Measurements from ENCODE around the gene ZNF641.

Gene ZNF641

DNA sequence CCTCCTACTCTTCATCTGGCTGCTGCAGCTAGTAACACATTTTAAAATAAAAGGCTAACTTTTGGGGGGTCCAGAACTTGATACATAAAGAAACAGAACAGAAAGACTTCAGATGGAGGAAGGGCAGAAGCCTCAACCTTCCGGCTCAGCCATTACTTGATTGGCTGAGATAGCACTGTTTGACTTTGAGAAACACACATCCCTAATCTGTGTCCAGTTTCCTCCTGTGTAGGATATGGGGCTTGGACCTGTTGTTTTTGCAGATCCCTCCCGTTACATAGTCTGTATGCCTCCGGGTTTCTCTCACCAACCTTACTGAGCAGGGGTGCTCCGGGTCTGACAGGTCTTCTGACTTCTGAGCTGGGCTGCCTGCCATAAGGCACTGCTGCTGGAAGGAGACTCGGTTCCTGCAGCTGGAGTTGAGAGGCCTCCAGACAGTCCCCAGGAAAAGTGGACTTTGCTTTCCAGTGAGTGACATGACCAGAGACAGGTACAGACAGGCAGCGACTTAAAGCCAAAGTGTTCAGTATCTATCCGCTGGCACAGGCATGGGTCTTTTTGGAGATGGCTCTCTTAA lies 8.3 kb upstream of the ZNF641 start:
- no peak for DNase-seq
- Histone ChIP-seq H3K4me3 (ENCODE audit: low read depth, low read length) (no peak overlapping the region), H3K27ac (no peak overlapping the region), H3K27me3 (ENCODE audit: insufficient read depth, low read depth, severe bottlenecking) (no peaks in the 10 kb centered on the region), H3K9me3 (ENCODE audit: severe bottlenecking) (no peaks in the 10 kb centered on the region), H3K36me3 (no peaks in the 10 kb centered on the region)
- TF ChIP-seq, protein P1, sequence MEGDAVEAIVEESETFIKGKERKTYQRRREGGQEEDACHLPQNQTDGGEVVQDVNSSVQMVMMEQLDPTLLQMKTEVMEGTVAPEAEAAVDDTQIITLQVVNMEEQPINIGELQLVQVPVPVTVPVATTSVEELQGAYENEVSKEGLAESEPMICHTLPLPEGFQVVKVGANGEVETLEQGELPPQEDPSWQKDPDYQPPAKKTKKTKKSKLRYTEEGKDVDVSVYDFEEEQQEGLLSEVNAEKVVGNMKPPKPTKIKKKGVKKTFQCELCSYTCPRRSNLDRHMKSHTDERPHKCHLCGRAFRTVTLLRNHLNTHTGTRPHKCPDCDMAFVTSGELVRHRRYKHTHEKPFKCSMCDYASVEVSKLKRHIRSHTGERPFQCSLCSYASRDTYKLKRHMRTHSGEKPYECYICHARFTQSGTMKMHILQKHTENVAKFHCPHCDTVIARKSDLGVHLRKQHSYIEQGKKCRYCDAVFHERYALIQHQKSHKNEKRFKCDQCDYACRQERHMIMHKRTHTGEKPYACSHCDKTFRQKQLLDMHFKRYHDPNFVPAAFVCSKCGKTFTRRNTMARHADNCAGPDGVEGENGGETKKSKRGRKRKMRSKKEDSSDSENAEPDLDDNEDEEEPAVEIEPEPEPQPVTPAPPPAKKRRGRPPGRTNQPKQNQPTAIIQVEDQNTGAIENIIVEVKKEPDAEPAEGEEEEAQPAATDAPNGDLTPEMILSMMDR (IDR thresholded peaks at IDR 0.05; ENCODE audit: low read depth, low read length), result no peak

DNA sequence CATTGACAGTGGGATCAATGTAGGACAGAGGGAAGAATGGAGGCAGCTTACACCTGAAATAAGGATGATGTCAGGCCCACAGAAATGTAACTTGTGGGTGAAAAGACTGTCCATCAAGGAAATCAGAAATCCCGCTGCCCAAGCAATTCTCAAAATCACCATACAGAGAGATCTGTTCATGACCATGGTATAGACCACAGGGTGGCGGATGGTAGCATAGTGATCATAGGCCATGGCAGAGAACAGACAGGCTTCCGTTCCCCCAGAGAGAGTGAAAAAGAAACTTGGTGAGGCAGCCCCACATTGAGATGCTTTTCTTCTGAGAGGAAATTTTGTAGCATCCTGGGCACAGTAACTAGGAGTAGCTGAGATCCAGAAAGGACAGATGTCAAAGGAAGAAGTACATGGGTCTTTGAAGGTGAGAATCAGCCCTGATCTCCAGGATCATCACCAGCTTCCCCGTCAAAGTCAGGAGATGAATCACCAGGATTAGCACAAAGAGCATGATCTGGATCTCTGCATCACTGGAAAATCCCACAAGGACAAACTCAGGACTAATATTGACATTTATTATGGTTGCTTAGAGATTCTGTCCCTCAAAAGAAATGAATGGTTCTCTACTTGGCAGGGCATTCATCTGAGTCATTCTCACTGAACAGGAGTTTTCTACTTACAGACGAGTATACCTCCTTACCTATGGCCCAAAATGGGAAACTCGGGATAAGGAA lies 5.5 kb upstream of the ZNF641 start:
- peak; percentile 34 for DNase-seq
- TF ChIP-seq, protein P1 (IDR thresholded peaks at IDR 0.05; ENCODE audit: low read depth, low read length), result no peak

DNA sequence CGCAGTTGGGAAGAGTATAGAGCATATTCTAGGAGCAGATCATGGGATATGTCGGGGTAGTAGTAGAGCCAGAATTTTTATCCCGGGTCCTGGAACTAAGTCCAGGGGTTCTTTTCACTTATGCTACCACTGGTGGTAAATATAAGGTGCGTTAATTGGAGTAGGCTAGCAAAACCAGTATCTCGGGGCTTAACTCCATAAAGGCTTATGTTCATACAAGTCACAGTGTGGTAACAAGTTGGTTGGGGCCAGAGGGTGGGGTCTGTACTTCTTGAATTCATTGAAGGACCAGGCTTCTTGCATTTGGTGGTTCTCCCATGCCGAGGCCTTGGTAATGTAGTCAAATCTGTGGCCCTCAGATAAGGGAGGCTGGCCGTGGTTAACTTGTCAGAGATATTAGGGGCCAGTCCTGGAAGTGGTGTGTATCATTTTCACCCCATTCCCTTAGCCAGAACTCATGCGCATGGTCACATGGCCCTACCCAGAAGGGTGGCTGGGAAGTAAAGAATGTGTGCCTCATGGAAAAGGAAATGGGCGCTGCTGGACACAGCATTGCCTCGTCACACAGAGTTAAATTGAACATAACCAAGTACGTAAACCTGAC lies 1.5 kb upstream of the ZNF641 start:
- Histone ChIP-seq H3K4me3 (ENCODE audit: low read depth, low read length) (no peak overlapping the region), H3K9me3 (ENCODE audit: severe bottlenecking) (no peaks in the 10 kb centered on the region), H3K27ac (no peak overlapping the region), H3K36me3 (no peaks in the 10 kb centered on the region; the same call in 1 of the 2 replicates), H3K27me3 (ENCODE audit: insufficient read depth, low read depth, severe bottlenecking) (no peaks in the 10 kb centered on the region)
- TF ChIP-seq, protein P1 (IDR thresholded peaks at IDR 0.05; ENCODE audit: low read depth, low read length), result no peak
- no peak for DNase-seq

More for the DNA sequence above, 5.5 kb upstream of the ZNF641 start:
- no peaks in the 10 kb centered on the region for H3K36me3 ChIP-seq
- H3K4me3 ChIP-seq (ENCODE audit: low read depth, low read length), result no peak overlapping the region
- no peaks in the 10 kb centered on the region for H3K9me3 ChIP-seq (ENCODE audit: severe bottlenecking)
- H3K27ac ChIP-seq, result no peak overlapping the region
- H3K27me3 ChIP-seq (ENCODE audit: insufficient read depth, low read depth, severe bottlenecking), result no peaks in the 10 kb centered on the region

DNA sequence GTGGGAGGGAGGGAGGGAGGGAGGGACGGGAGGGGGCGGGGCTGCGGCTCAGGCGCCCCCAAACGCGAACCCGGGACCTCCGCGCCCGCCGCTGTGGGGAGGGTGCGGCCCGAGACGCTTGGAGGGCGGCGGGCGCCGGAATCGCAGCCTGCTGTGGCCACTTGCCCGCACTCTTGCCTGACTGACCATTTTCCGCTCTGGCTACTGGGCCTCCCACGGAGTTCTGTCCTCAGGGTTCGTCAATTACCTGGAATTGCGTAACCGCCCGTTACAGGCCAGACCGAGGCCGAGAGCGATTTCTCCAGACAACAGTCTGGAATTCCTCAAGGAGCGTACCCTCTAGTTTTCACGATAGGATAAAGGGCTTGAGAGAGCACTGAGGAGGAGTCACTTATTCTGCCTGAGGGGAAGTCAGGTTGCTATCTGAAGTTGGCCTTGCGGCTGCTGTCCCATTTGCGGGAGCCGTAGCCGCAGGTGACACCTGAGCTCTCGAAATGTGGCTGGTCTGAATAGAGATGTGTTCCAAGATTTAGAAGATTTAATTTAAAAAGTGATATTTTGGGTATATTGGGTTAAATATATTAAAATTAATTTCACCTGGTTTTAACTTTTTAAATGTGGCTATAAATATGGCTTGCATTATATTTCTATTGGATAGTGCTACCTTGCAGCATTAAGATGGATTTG lies 446 bp upstream of the ZNF641 start:
- H3K9me3 ChIP-seq (ENCODE audit: severe bottlenecking), result no peaks in the 10 kb centered on the region
- H3K27ac ChIP-seq, result peak overlapping the region; percentile 65
- TF ChIP-seq, protein P1 (IDR thresholded peaks at IDR 0.05; ENCODE audit: low read depth, low read length), result no peak
- peak overlapping the region; percentile 56 for H3K4me3 ChIP-seq (ENCODE audit: low read depth, low read length)
- no peaks in the 10 kb centered on the region for H3K27me3 ChIP-seq (ENCODE audit: insufficient read depth, low read depth, severe bottlenecking)
- no peak for DNase-seq
- H3K36me3 ChIP-seq, result peaks cover 4% of the 10 kb centered on the region; the same call in 1 of the 2 replicates

DNA sequence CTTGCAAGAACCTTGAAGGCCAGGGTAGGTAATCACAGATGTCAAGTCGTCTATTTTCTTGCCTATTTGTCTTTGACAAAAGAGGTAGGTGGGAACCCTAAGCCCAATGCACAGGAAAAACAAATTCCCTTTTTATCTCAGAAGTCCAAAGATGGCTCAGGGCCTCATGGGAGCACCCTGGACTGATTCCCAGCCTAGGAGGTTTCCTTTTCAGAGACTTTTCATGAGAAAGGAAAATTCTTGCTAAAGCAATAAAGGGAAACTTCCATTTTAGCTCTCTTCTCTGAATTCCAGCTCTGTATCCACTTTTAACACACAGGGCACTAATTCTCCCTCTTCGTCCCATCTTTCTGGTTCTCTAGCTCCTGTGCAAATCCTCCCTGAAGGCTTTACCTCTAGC lies 1.2 kb downstream of the ZNF641 start:
- TF ChIP-seq, protein P1 (IDR thresholded peaks at IDR 0.05; ENCODE audit: low read depth, low read length), result no peak
- Histone ChIP-seq H3K9me3 (ENCODE audit: severe bottlenecking) (no peaks in the 10 kb centered on the region), H3K4me3 (ENCODE audit: low read depth, low read length) (no peak overlapping the region), H3K27ac (no peak overlapping the region), H3K27me3 (ENCODE audit: insufficient read depth, low read depth, severe bottlenecking) (no peaks in the 10 kb centered on the region), H3K36me3 (peaks cover 4% of the 10 kb centered on the region; the same call in 1 of the 2 replicates)
- DNase-seq, result no peak
